ENCODE results near the gene CFAP77. TPM values are rescaled to one million over a fixed set of nuclear protein-coding genes. Genes with fewer than 3 reads are reported as not detected.

The CFAP77 gene
- total RNA-seq, 8 experiments from 2014 or later: 0.21 to 7.9 (median 0.38) TPM; not detected in 3

- Histone ChIP-seq H3K4me1 (replicated peaks in 1 of 2) (peaks cover 2 to 5% of the 10 kb centered on the region in 2 donors), H3K4me3 (no peak overlapping the region), H3K27ac (no peak overlapping the region)
- in situ Hi-C loops (cut with MboI; ENCODE audit: low pct_unique_long_range_greater_than_20kb in 2 of 9, low sequenced_read_pairs in 9 of 9, unreplicated experiment in 9 of 9): no loop called here
- no peak for ATAC-seq (replicated peaks in 6 of 8)
- 40 to 100% (median 84%) methylated on average over 1 to 11 of the region's 13 CpGs; no CpG with 5 or more reads in 2 of the 10 experiments for WGBS, 10 experiments
Measured at GRCh38 chr9:132594412-132594811, 184.4 kb downstream of the CFAP77 start.

GRCh38 chr9:132595319-132595718, 185.3 kb downstream of the CFAP77 start:
- in situ Hi-C loops (cut with MboI; ENCODE audit: low pct_unique_long_range_greater_than_20kb in 2 of 9, low sequenced_read_pairs in 9 of 9, unreplicated experiment in 9 of 9): no loop called here
- peaks cover under 1 to 5% of the 10 kb centered on the region in 2 donors for H3K4me1 ChIP-seq (replicated peaks in 1 of 2)
- 33 to 90% (median 71%) methylated on average over 1 to 5 of the region's 6 CpGs; no CpG with 5 or more reads in 3 of the 10 experiments for WGBS, 10 experiments
- H3K27ac ChIP-seq: no peak overlapping the region
- no peak for ATAC-seq (replicated peaks in 6 of 8)
- H3K4me3 ChIP-seq: no peak overlapping the region

- no peak for ATAC-seq (replicated peaks in 6 of 8)
- no peak overlapping the region for H3K4me3 ChIP-seq
- in situ Hi-C loops (cut with MboI; ENCODE audit: low pct_unique_long_range_greater_than_20kb in 2 of 9, low sequenced_read_pairs in 9 of 9, unreplicated experiment in 9 of 9): no loop called here
- peaks cover 0 to under 1% of the 10 kb centered on the region in 2 donors for H3K4me1 ChIP-seq (replicated peaks in 1 of 2)
- WGBS, 10 experiments: 0 to 92% (median 33%) methylated on average over 1 to 3 of the region's 3 CpGs; no CpG with 5 or more reads in 1 of the 10 experiments
- H3K27ac ChIP-seq: no peak overlapping the region
Measured at GRCh38 chr9:132596200-132596599, 186.2 kb downstream of the CFAP77 start.

GRCh38 chr9:132597073-132597775, 187.2 kb downstream of the CFAP77 start:
- Histone ChIP-seq H3K4me1 (replicated peaks in 1 of 2) (no peaks in the 10 kb centered on the region), H3K27ac (no peak overlapping the region), H3K4me3 (no peak overlapping the region)
- WGBS, 10 experiments: 80 to 100% (median 95%) methylated on average over 1 to 12 of the region's 16 CpGs; no CpG with 5 or more reads in 3 of the 10 experiments
- in situ Hi-C loops (cut with MboI; ENCODE audit: low pct_unique_long_range_greater_than_20kb in 2 of 9, low sequenced_read_pairs in 9 of 9, unreplicated experiment in 9 of 9): no loop called here
- ATAC-seq (replicated peaks in 6 of 8): no peak

- in situ Hi-C loops (cut with MboI; ENCODE audit: low pct_unique_long_range_greater_than_20kb in 2 of 9, low sequenced_read_pairs in 9 of 9, unreplicated experiment in 9 of 9): no loop called here
- ATAC-seq (replicated peaks in 6 of 8): no peak
- 94 to 100% (median 97%) methylated on average over 1 to 12 of the region's 12 CpGs; no CpG with 5 or more reads in 1 of the 10 experiments for WGBS, 10 experiments
Measured at GRCh38 chr9:132600326-132600984, 190.4 kb downstream of the CFAP77 start.

GRCh38 chr9:132602207-132602606, 192.2 kb downstream of the CFAP77 start:
- WGBS, 10 experiments: 0 to 100% (median 83%) methylated on average over 1 to 3 of the region's 3 CpGs; no CpG with 5 or more reads in 3 of the 10 experiments
- Histone ChIP-seq H3K4me1 (replicated peaks in 1 of 2) (no peaks in the 10 kb centered on the region), H3K4me3 (no peak overlapping the region), H3K27ac (no peak overlapping the region)
- in situ Hi-C loops (cut with MboI; ENCODE audit: low pct_unique_long_range_greater_than_20kb in 2 of 9, low sequenced_read_pairs in 9 of 9, unreplicated experiment in 9 of 9): no loop called here
- ATAC-seq (replicated peaks in 6 of 8): no peak

More at GRCh38 chr9:132600326-132600984, 190.4 kb downstream of the CFAP77 start:
- H3K27ac ChIP-seq: no peak overlapping the region
- H3K4me1 ChIP-seq (replicated peaks in 1 of 2): no peaks in the 10 kb centered on the region
- no peak overlapping the region for H3K4me3 ChIP-seq

GRCh38 chr9:132605387-132605786, 195.4 kb downstream of the CFAP77 start:
- no peaks in the 10 kb centered on the region for H3K4me1 ChIP-seq (replicated peaks in 1 of 2)
- in situ Hi-C loops (cut with MboI; ENCODE audit: low pct_unique_long_range_greater_than_20kb in 2 of 9, low sequenced_read_pairs in 9 of 9, unreplicated experiment in 9 of 9): no loop called here
- H3K27ac ChIP-seq: no peak overlapping the region
- H3K4me3 ChIP-seq: no peak overlapping the region
- no peak for ATAC-seq (replicated peaks in 6 of 8)
- 96 to 100% (median 100%) methylated on average over 1 to 4 of the region's 6 CpGs; no CpG with 5 or more reads in 5 of the 10 experiments for WGBS, 10 experiments

GRCh38 chr9:132606066-132606465, 196.1 kb downstream of the CFAP77 start:
- Histone ChIP-seq H3K4me3 (no peak overlapping the region), H3K4me1 (replicated peaks in 1 of 2) (no peaks in the 10 kb centered on the region), H3K27ac (no peak overlapping the region)
- no peak for ATAC-seq (replicated peaks in 6 of 8)
- in situ Hi-C loops (cut with MboI; ENCODE audit: low pct_unique_long_range_greater_than_20kb in 2 of 9, low sequenced_read_pairs in 9 of 9, unreplicated experiment in 9 of 9): no loop called here
- WGBS, 10 experiments: 80 to 100% (median 94%) methylated on average over 2 to 6 of the region's 6 CpGs

GRCh38 chr9:132609184-132609583, 199.2 kb downstream of the CFAP77 start:
- H3K4me1 ChIP-seq (replicated peaks in 1 of 2): no peaks in the 10 kb centered on the region
- in situ Hi-C loops (cut with MboI; ENCODE audit: low pct_unique_long_range_greater_than_20kb in 2 of 9, low sequenced_read_pairs in 9 of 9, unreplicated experiment in 9 of 9): no loop called here
- WGBS, 10 experiments: 80 to 100% (median 100%) methylated on average over 1 to 4 of the region's 9 CpGs; no CpG with 5 or more reads in 4 of the 10 experiments
- no peak for ATAC-seq (replicated peaks in 6 of 8)
- no peak overlapping the region for H3K4me3 ChIP-seq
- H3K27ac ChIP-seq: no peak overlapping the region

GRCh38 chr9:132609829-132610228, 199.8 kb downstream of the CFAP77 start:
- 17 to 100% (median 83%) methylated on average over 1 to 6 of the region's 7 CpGs; no CpG with 5 or more reads in 3 of the 10 experiments for WGBS, 10 experiments
- Histone ChIP-seq H3K27ac (no peak overlapping the region), H3K4me3 (no peak overlapping the region), H3K4me1 (replicated peaks in 1 of 2) (no peaks in the 10 kb centered on the region)
- in situ Hi-C loops (cut with MboI; ENCODE audit: low pct_unique_long_range_greater_than_20kb in 2 of 9, low sequenced_read_pairs in 9 of 9, unreplicated experiment in 9 of 9): no loop called here
- ATAC-seq (replicated peaks in 6 of 8): peak in 2 of 8 experiments; percentile 79 to 94

- no peak overlapping the region for H3K4me3 ChIP-seq
- H3K4me1 ChIP-seq (replicated peaks in 1 of 2): no peaks in the 10 kb centered on the region
- H3K27ac ChIP-seq: no peak overlapping the region
- 89 to 100% (median 99%) methylated on average over 1 to 10 of the region's 12 CpGs; no CpG with 5 or more reads in 2 of the 10 experiments for WGBS, 10 experiments
- ATAC-seq (replicated peaks in 6 of 8): no peak
- in situ Hi-C loops (cut with MboI; ENCODE audit: low pct_unique_long_range_greater_than_20kb in 2 of 9, low sequenced_read_pairs in 9 of 9, unreplicated experiment in 9 of 9): no loop called here
Measured at GRCh38 chr9:132610661-132611060, 200.7 kb downstream of the CFAP77 start.

GRCh38 chr9:132614324-132614723, 204.3 kb downstream of the CFAP77 start:
- Histone ChIP-seq H3K27ac (no peak overlapping the region), H3K4me1 (replicated peaks in 1 of 2) (no peaks in the 10 kb centered on the region), H3K4me3 (no peak overlapping the region)
- 73 to 100% (median 83%) methylated on average over 1 to 5 of the region's 6 CpGs; no CpG with 5 or more reads in 2 of the 10 experiments for WGBS, 10 experiments
- in situ Hi-C loops (cut with MboI; ENCODE audit: low pct_unique_long_range_greater_than_20kb in 2 of 9, low sequenced_read_pairs in 9 of 9, unreplicated experiment in 9 of 9): no loop called here
- ATAC-seq (replicated peaks in 6 of 8): no peak

GRCh38 chr9:132615774-132616173, 205.8 kb downstream of the CFAP77 start:
- H3K4me3 ChIP-seq: no peak overlapping the region
- in situ Hi-C loops (cut with MboI; ENCODE audit: low pct_unique_long_range_greater_than_20kb in 2 of 9, low sequenced_read_pairs in 9 of 9, unreplicated experiment in 9 of 9): no loop called here
- WGBS, 10 experiments: 64 to 100% (median 71%) methylated on average over 1 to 2 of the region's 2 CpGs; no CpG with 5 or more reads in 4 of the 10 experiments
- ATAC-seq (replicated peaks in 6 of 8): peak in 3 of 8 experiments; percentile 89 to 97 (median 93)
- no peak overlapping the region for H3K27ac ChIP-seq
- peaks cover 0 to 2% of the 10 kb centered on the region in 2 donors for H3K4me1 ChIP-seq (replicated peaks in 1 of 2)

All from motor neuron (in vitro differentiated cells).